GM18519 (cell line): ENCODE results near the gene FOXP1.

ENCODE experiments used
- ATAC-seq: cut with Tn5 transposase; IDR thresholded peaks from one replicate; pipeline ENCODE4 v1.9.1; 2021; ENCODE audit warnings: mild to moderate bottlenecking, moderate library complexity; ENCODE audit not compliant: unreplicated experiment, low FRiP score

FOXP1 gene

GRCh38 chr3:71491154-71491752, 92.3 kb downstream of the FOXP1 start:
- ATAC-seq: no peak

DNA sequence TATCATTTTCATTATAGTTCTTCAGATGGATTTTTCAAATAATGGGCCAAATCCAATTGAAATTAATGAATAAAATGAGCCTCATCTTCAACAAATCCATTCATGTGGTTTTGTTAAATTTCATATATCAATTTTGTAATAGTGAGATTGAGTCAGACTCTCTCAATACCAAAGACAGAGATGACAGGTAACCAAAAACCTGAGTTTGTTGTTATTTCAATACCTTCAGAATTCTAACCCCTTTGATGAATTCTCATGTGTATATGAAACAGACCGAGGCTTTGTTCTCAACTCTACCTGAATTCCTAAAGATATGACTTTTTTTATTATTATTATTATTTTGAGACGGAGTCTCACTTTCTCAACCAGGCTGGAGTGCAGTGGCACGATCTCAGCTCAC, 92.8 kb downstream of the FOXP1 start:
- ATAC-seq: no peak

DNA sequence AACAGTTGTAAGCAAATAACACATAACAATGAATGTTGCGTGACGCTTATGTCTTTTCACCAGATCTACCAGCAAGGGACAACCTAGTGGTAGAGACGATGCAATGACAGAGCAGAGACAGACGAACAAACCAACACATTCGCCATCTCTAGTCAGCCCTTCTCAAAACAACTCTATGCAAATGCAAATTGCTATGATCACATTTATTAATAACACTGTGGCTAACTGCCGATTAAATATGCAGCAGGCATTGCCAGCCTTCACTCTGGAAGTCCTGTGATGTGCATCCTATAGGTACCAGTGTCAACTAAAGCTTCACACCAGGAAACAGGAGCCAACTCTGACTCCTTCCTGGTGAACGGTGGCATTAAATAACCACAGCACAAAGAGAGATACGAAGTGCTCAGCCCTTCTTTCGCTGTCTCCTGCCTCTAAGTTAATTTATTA, 94.2 kb downstream of the FOXP1 start:
- ATAC-seq: no peak

DNA sequence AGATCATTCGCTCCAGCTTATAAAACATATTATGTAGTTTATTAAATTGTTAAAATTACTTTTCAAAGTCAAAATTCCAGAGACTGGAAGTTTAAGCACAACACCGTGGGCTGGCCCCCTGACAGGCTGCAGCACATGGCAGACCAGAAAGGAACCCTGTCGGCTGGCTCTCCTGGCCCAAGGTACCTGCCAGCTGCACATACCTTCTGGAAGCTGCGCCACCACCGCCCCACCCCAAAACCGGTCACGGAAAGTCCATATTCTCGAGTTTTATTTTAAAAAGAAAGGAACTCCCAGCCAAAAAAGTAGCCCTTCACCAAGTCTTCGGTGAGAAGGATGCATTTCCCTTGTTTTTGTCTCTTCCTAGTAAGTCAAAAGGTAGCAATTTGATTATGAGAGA, 94.6 kb downstream of the FOXP1 start:
- no peak for ATAC-seq

DNA sequence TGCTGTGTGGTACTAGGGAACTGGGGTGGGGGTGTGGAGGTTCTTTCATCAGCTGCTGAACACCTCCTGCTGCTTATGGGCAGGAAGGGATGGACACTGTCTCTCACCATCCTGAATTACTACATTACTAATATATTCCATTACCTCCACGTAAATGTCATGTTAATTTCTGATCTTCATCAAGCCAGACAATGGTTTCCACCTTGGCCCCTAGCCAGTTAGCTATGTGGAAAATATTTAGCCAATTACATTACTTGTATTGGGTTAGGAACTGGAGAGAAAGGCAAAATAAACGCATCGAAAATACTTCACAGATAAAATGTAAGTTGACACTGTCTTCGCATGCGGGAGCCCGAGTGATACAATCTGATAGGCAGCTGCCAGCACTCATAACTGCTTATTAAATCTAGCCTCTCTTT, 95.1 kb downstream of the FOXP1 start:
- ATAC-seq: no peak

- no peak for ATAC-seq
Measured at GRCh38 chr3:71487418-71487817, 96.1 kb downstream of the FOXP1 start.

DNA sequence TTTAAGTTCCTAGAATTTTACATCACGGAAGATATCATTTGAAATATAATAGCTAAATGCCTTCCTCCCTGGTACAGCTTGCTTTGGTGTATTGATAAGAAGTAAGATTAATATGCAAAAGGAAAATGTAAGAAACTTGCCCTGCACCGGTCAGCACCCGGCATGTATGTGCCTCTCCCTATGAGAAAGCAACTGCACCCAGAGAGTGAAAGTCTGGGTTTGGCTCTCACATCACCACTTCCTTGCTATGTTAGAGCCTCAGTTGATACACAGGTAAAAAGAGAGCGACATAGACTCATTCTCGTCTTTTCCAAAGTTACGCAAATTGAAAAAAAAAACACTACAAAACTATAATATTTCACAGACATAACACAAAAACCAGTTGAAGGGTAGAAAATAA, 96.7 kb downstream of the FOXP1 start:
- ATAC-seq: no peak

DNA sequence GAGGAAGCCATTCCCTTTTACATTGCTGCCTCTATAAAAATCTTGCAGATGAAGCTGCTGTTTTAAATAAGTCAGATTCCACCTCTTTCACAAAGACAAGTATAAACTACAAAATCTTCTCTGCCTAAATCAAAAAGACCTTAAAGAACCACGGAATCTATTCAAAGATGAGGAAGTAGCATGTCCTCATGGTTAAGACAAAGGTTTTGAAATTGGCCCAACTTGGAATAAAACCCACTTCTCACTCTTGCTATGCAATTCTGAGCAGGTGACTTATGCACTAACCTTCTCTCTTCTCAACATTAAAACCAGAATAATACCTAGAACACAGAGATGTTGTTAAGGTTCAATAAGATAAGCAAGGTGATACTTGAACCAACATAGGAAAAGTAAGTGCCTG, 97.6 kb downstream of the FOXP1 start:
- ATAC-seq: no peak

DNA sequence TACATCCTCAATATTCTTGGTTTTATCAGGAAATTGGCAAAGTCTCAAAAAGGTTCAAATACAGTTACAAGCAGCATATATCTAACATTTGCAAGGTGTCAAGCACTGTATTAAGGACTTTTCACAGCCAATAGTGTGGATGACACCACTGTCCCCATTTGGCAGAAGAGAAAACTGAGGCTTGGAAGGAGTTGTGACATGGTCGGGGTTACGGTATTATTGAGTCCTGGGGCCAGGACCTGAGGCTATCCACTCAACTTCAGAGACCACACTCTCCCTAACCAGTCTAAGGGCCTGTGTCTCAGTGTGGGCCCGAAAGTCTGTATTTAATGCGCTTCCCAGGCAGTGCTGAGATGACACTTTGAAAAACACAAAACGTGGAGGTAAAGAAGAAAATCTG, 99.1 kb downstream of the FOXP1 start:
- no peak for ATAC-seq

DNA sequence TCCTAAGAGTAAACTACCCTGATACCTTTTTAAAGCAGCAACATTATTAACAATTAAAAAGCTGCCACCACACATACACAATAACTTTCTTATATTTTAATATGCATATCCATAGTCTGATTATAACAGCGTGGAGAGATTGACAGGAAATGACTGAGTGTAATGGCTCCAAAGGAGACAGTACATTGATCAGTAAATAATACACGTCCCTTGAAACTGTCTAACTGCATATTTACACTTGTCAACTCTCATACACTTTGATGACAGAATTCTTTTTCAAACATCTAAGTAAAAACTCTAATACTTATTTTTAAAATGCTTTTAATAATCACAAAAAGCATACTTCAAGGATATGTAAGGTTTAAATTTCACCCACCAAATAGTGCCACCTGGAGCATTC, 99.5 kb downstream of the FOXP1 start:
- ATAC-seq: no peak

- ATAC-seq: no peak
Measured at GRCh38 chr3:71482771-71483170, 100.8 kb downstream of the FOXP1 start.

GRCh38 chr3:71478568-71478967, 105.0 kb downstream of the FOXP1 start:
- ATAC-seq: no peak

DNA sequence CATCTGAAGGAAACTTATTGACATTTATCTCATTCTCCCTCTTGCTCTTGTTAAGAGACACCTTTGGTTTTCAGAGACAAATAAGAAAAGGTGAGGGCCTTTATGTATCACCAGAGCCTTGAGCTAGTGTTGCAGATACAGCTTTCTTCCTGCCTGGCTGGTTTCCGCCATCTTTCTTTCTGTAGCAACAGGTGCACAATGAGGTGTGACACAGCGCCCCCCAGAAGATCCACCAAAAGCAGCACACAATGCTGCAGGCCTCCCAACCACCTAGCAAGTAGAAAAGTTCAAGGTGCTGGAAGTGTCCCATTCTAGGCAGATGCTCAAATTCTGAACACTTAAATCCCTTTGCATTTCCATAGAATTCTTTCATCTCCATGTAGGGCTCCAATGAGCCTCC, 106.6 kb downstream of the FOXP1 start:
- ATAC-seq: no peak

DNA sequence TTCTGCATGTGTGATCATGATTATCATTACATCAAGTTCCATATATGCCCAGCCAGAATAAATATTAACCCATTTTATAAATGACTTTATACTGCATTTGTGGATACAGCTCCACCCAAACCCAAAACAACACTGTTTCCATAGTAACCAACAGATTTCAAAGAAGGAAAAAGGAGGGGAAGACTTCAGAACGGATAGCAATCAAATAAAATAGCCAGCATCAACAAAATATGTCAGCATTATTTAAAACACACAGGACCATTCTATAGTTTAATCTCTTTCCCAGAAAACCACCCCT, 114.4 kb downstream of the FOXP1 start:
- ATAC-seq: no peak

- no peak for ATAC-seq
Measured at GRCh38 chr3:71468311-71469137, 115.0 kb downstream of the FOXP1 start.

GRCh38 chr3:71466483-71466882, 117.0 kb downstream of the FOXP1 start:
- ATAC-seq: no peak

- ATAC-seq: no peak
Measured at GRCh38 chr3:71465371-71466036, 118.0 kb downstream of the FOXP1 start.

DNA sequence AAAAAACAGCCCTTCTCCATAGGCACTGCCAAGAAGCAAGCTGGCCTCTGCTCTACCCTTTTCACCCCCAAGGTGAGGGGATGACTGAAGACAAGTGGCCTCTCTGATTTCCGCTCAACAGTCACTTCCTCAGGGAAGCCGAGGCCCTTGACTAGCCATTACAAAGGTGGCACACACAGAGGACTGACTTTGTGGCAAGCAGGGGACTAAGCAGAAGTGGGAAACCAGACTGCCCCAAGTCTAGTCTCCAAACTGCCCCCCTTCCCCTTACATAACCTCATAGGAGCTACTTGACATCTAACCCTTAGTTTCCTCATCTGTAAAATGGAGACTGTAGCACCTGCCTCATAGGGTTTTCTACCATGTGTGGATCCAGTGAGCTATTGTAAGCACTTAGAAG, 118.9 kb downstream of the FOXP1 start:
- ATAC-seq: no peak

GRCh38 chr3:71463617-71464016, 119.9 kb downstream of the FOXP1 start:
- no peak for ATAC-seq

GRCh38 chr3:71462586-71462985, 120.9 kb downstream of the FOXP1 start:
- no peak for ATAC-seq

- ATAC-seq: no peak
Measured at GRCh38 chr3:71461749-71462483, 121.6 kb downstream of the FOXP1 start.
